Prostate gland (tissue), 2 donors: Measurements from ENCODE around the gene EXOSC2.

Experiments used
- POLR2A ChIP-seq: fragments of 450-650 bp; IDR thresholded peaks from one replicate; pipeline ENCODE4 v1.6.1; 2016; ENCODE audit warnings: antibody characterized with exemption, mild to moderate bottlenecking
- POLR2AphosphoS5 ChIP-seq: sonication (generic); formaldehyde crosslinking; IDR thresholded peaks from one replicate; pipeline ENCODE4 v1.6.1; 2017; ENCODE audit warnings: antibody characterized with exemption
- TF ChIP-seq, protein P1 (sequence below), 4 experiments: fragments of 200-600 bp in 2 of 4; fragments of 450-650 bp in 2 of 4; sonication (generic) in 2 of 4; IDR thresholded peaks; 1 replicate in 3 of 4; 2 replicates in 1 of 4; pipeline ENCODE4 v1.5.1; 2016 to 2019; ENCODE audit warnings: antibody characterized with exemption in 4 of 4, mild to moderate bottlenecking in 2 of 4, moderate library complexity in 2 of 4

DNA sequence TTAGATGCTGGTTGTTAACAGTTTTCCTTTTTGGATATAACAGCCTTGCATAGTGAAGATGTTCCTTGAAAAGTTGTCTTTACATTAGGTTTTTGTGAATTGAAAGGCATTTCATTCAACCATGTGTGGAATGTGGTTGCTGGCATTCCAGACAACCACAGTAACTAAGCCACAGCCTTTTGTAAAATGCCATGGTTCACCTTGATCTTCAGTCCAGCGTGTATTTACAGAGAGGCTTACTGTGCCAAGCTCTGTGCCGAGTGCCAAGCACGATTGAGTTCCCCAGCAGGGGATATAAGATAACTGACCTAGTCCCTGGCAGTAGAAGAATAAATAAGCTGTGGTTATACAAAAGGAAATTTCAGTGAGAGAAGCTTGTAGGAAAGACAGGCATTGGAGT, 4.9 kb downstream of the EXOSC2 start:
- TF ChIP-seq, protein P1, sequence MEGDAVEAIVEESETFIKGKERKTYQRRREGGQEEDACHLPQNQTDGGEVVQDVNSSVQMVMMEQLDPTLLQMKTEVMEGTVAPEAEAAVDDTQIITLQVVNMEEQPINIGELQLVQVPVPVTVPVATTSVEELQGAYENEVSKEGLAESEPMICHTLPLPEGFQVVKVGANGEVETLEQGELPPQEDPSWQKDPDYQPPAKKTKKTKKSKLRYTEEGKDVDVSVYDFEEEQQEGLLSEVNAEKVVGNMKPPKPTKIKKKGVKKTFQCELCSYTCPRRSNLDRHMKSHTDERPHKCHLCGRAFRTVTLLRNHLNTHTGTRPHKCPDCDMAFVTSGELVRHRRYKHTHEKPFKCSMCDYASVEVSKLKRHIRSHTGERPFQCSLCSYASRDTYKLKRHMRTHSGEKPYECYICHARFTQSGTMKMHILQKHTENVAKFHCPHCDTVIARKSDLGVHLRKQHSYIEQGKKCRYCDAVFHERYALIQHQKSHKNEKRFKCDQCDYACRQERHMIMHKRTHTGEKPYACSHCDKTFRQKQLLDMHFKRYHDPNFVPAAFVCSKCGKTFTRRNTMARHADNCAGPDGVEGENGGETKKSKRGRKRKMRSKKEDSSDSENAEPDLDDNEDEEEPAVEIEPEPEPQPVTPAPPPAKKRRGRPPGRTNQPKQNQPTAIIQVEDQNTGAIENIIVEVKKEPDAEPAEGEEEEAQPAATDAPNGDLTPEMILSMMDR (IDR thresholded peaks at IDR 0.05) = no peak
- TF ChIP-seq POLR2A (no peak), POLR2AphosphoS5 (no peak)
